ENCODE data around the gene SLC16A9.
A peak's percentile ranks its signal among the peaks of the same experiment; 100 is the strongest.

SLC16A9 gene

GRCh38 chr10:59606551-59606961 lies 103.1 kb downstream of the SLC16A9 start (continued):
- TF ChIP-seq, protein P1, sequence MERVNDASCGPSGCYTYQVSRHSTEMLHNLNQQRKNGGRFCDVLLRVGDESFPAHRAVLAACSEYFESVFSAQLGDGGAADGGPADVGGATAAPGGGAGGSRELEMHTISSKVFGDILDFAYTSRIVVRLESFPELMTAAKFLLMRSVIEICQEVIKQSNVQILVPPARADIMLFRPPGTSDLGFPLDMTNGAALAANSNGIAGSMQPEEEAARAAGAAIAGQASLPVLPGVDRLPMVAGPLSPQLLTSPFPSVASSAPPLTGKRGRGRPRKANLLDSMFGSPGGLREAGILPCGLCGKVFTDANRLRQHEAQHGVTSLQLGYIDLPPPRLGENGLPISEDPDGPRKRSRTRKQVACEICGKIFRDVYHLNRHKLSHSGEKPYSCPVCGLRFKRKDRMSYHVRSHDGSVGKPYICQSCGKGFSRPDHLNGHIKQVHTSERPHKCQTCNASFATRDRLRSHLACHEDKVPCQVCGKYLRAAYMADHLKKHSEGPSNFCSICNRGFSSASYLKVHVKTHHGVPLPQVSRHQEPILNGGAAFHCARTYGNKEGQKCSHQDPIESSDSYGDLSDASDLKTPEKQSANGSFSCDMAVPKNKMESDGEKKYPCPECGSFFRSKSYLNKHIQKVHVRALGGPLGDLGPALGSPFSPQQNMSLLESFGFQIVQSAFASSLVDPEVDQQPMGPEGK (tag by site-specific recombination; IDR thresholded peaks at IDR 0.05): peak; percentile 27; the same call in 1 of the 2 replicates
- TF ChIP-seq ZNF521 (tag by site-specific recombination; IDR thresholded peaks at IDR 0.05): no peak
- peak; percentile 58; the same call in 1 of the 2 replicates for TF ChIP-seq KLF10 (tag by site-specific recombination; IDR thresholded peaks at IDR 0.05)
- TF ChIP-seq ZBTB21 (tag by site-specific recombination; IDR thresholded peaks at IDR 0.05): no peak
- TF ChIP-seq PRDM10 (tag by site-specific recombination; IDR thresholded peaks at IDR 0.05): no peak
- TF ChIP-seq ATF2 (tag by site-specific recombination; IDR thresholded peaks at IDR 0.05; ENCODE audit: low read depth): 0 out of 2 replicates have a peak, but pooled peaks have one; percentile 32
- no peak for TF ChIP-seq ZNF202 (tag by site-specific recombination; IDR thresholded peaks at IDR 0.05; ENCODE audit: borderline replicate concordance)
- peak; percentile 83 for TF ChIP-seq OSR2 (tag by site-specific recombination; IDR thresholded peaks at IDR 0.05)
- no peak for TF ChIP-seq ZNF37A (tag by site-specific recombination; IDR thresholded peaks at IDR 0.05)
- no peak for TF ChIP-seq ZNF223 (tag by site-specific recombination; IDR thresholded peaks at IDR 0.05)
- TF ChIP-seq, protein P2, sequence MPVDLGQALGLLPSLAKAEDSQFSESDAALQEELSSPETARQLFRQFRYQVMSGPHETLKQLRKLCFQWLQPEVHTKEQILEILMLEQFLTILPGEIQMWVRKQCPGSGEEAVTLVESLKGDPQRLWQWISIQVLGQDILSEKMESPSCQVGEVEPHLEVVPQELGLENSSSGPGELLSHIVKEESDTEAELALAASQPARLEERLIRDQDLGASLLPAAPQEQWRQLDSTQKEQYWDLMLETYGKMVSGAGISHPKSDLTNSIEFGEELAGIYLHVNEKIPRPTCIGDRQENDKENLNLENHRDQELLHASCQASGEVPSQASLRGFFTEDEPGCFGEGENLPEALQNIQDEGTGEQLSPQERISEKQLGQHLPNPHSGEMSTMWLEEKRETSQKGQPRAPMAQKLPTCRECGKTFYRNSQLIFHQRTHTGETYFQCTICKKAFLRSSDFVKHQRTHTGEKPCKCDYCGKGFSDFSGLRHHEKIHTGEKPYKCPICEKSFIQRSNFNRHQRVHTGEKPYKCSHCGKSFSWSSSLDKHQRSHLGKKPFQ (tag by site-specific recombination; IDR thresholded peaks at IDR 0.05): peak; percentile 46; the same call in 1 of the 2 replicates
- TF ChIP-seq ZSCAN30 (tag by site-specific recombination; IDR thresholded peaks at IDR 0.05): no peak
- no peak for TF ChIP-seq SETDB1 (IDR thresholded peaks at IDR 0.05; ENCODE audit: insufficient read length, low read length)
- TF ChIP-seq ZEB2 (tag by site-specific recombination; IDR thresholded peaks at IDR 0.05): peak; percentile 56; the same call in 1 of the 2 replicates
- peak; percentile 32; the same call in 1 of the 2 replicates for TF ChIP-seq ZNF423 (tag by site-specific recombination; IDR thresholded peaks at IDR 0.05)
- no peak for TF ChIP-seq GLI4 (tag by site-specific recombination; IDR thresholded peaks at IDR 0.05)
- no peak for TF ChIP-seq OVOL3 (tag by site-specific recombination; IDR thresholded peaks at IDR 0.05)
- TF ChIP-seq ZNF501 (tag by site-specific recombination; IDR thresholded peaks at IDR 0.05): peak; percentile 79
- TF ChIP-seq ZNF488 (tag by site-specific recombination; IDR thresholded peaks at IDR 0.05): peak; percentile 69; the same call in 1 of the 2 replicates
- TF ChIP-seq ZNF830 (tag by site-specific recombination; IDR thresholded peaks at IDR 0.05; ENCODE audit: low read depth): no peak
- TF ChIP-seq ZBTB49 (tag by site-specific recombination; IDR thresholded peaks at IDR 0.05; ENCODE audit: low read depth): no peak
- TF ChIP-seq ZSCAN16 (tag by site-specific recombination; IDR thresholded peaks at IDR 0.05): no peak
- TF ChIP-seq ZFHX2 (tag by site-specific recombination; conservative IDR thresholded peaks at IDR 0.05): no peak
- peak; percentile 55 for TF ChIP-seq ZNF629 (tag by site-specific recombination; IDR thresholded peaks at IDR 0.05)
- TF ChIP-seq, protein P3, sequence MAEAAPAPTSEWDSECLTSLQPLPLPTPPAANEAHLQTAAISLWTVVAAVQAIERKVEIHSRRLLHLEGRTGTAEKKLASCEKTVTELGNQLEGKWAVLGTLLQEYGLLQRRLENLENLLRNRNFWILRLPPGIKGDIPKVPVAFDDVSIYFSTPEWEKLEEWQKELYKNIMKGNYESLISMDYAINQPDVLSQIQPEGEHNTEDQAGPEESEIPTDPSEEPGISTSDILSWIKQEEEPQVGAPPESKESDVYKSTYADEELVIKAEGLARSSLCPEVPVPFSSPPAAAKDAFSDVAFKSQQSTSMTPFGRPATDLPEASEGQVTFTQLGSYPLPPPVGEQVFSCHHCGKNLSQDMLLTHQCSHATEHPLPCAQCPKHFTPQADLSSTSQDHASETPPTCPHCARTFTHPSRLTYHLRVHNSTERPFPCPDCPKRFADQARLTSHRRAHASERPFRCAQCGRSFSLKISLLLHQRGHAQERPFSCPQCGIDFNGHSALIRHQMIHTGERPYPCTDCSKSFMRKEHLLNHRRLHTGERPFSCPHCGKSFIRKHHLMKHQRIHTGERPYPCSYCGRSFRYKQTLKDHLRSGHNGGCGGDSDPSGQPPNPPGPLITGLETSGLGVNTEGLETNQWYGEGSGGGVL (tag by site-specific recombination; IDR thresholded peaks at IDR 0.05): no peak
- no peak for TF ChIP-seq ZNF155 (tag by site-specific recombination; IDR thresholded peaks at IDR 0.05)
- peak; percentile 64; the same call in 1 of the 2 replicates for TF ChIP-seq BCL11A (tag by site-specific recombination; IDR thresholded peaks at IDR 0.05; ENCODE audit: low read depth)
